Osteoblast (primary cell): ENCODE measurements around the gene FOXN3. TPM values are rescaled to one million over a fixed set of nuclear protein-coding genes. Genes with fewer than 3 reads are reported as not detected.

Source experiments
- DNase-seq: peaks from one replicate; pipeline ENCODE4 v3.0.0; 2011; ENCODE audit warnings: low spot score, mixed read lengths; ENCODE audit not compliant: insufficient read length; ENCODE audit errors: missing footprints
- H2AFZ ChIP-seq: 2 replicates; pipeline ENCODE4 v1.6.0; 2011; ENCODE audit warnings: mild to moderate bottlenecking, low read length
- H3K27ac ChIP-seq: 2 replicates; pipeline ENCODE4 v1.5.1; 2011; ENCODE audit warnings: mild to moderate bottlenecking, low read depth, low read length, moderate library complexity
- H3K27me3 ChIP-seq: 2 replicates; pipeline ENCODE4 v1.6.0; 2012; ENCODE audit warnings: mild to moderate bottlenecking, control low read depth, inconsistent platforms, low read length, moderate library complexity; ENCODE audit not compliant: insufficient read depth
- H3K36me3 ChIP-seq: 2 replicates; pipeline ENCODE4 v1.5.1; 2011; ENCODE audit warnings: mild to moderate bottlenecking, low read length, control low read depth, moderate library complexity; ENCODE audit not compliant: insufficient read depth
- H3K4me1 ChIP-seq: 2 replicates; pipeline ENCODE4 v1.5.1; 2011; ENCODE audit warnings: mild to moderate bottlenecking, low read length, control low read depth, moderate library complexity; ENCODE audit not compliant: insufficient read depth
- H3K4me2 ChIP-seq: 2 replicates; pipeline ENCODE4 v1.6.0; 2011; ENCODE audit warnings: mild to moderate bottlenecking, low read length; ENCODE audit not compliant: insufficient read depth
- H3K4me3 ChIP-seq: fragments of 200-600 bp; sonication (generic); 3 replicates; pipeline ENCODE4 v1.5.1; 2012; ENCODE audit warnings: mild to moderate bottlenecking, low read length, inconsistent platforms; ENCODE audit not compliant: insufficient read depth
- H3K79me2 ChIP-seq: 2 replicates; pipeline ENCODE4 v1.6.0; 2012; ENCODE audit warnings: mild to moderate bottlenecking, low read length, control low read depth, inconsistent platforms; ENCODE audit not compliant: insufficient read depth
- H3K9me3 ChIP-seq: 2 replicates; pipeline ENCODE4 v1.5.1; 2011; ENCODE audit warnings: low read depth, low read length, control low read depth
- H4K20me1 ChIP-seq: 2 replicates; pipeline ENCODE4 v1.6.0; 2012; ENCODE audit warnings: mild to moderate bottlenecking, low read length, control low read depth; ENCODE audit not compliant: insufficient read depth
- CTCF ChIP-seq: IDR thresholded peaks from 2 replicates; pipeline ENCODE4 v1.5.1; 2011; ENCODE audit warnings: mild to moderate bottlenecking, low read depth, low read length, moderate library complexity; ENCODE audit errors: extremely low read depth
- total RNA-seq: library from RNA; depleted of rRNA; stranded (reverse); fragments of >200 nt; gene quantifications from 2 replicates; pipeline ENCODE4 v1.2.3, GENCODE V29; 2012

The FOXN3 gene
- total RNA-seq, 1 donor = 49.9 TPM

DNA sequence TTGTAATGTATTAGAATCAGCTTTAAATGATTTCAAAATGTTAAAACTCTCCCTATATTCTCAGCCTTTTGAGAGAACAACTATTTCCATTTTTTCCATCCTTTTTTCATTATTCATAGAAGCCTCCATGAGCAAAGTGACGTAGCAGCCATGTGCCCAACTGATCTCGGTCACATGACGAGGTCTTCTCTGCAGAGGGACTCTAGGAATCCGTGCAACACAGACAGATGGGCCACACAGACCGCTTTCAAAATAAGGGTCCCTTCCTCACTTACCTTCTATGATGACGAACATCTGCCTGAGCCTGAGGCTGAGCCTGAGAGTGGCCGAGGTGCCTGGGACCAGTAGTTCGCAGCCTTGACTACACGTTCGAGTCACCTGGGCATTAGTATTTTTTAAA is 293.8 kb downstream of the FOXN3 start:
- Histone ChIP-seq H3K4me2 (no peak overlapping the region), H3K27ac (no peak overlapping the region), H4K20me1 (no peaks in the 10 kb centered on the region), H3K4me3 (no peak overlapping the region), H2AFZ (no peak overlapping the region), H3K27me3 (peaks cover 8% of the 10 kb centered on the region), H3K4me1 (no peaks in the 10 kb centered on the region), H3K79me2 (no peaks in the 10 kb centered on the region), H3K36me3 (no peaks in the 10 kb centered on the region), H3K9me3 (no peaks in the 10 kb centered on the region)
- DNase-seq = no peak
- no peak for TF ChIP-seq CTCF

- Histone ChIP-seq H3K36me3 (no peaks in the 10 kb centered on the region), H3K4me3 (no peak overlapping the region), H3K4me2 (no peak overlapping the region), H3K4me1 (no peaks in the 10 kb centered on the region), H4K20me1 (no peaks in the 10 kb centered on the region), H3K27me3 (peaks cover 8% of the 10 kb centered on the region), H3K9me3 (no peaks in the 10 kb centered on the region), H2AFZ (no peak overlapping the region), H3K27ac (no peak overlapping the region), H3K79me2 (no peaks in the 10 kb centered on the region)
- peak; percentile 35 for DNase-seq
- no peak for TF ChIP-seq CTCF
Observed at GRCh38 chr14:89121968-89122620, 294.9 kb downstream of the FOXN3 start.

DNA sequence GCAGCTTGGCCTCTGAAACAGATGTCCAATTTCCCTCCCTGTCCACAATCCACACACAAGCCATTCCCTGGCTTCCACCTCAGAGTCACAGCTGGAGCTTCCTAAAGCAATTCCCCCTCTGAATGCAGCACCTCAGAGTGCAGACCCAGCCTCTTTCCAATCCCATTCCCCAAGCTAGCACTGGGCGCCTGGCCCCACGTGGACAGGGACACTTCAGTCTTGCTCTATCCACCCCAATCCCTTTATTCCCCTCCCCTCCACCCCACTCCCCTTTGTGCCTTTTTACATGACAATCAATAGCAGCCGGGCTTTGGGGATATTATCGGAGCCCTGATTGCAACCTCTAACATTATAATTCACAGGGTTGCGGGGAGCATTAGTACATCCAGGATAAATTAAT is 300.0 kb downstream of the FOXN3 start:
- Histone ChIP-seq H3K4me3 (no peak overlapping the region), H4K20me1 (no peaks in the 10 kb centered on the region), H3K27ac (no peak overlapping the region), H3K4me1 (no peaks in the 10 kb centered on the region), H3K27me3 (peaks cover 8% of the 10 kb centered on the region), H3K9me3 (no peaks in the 10 kb centered on the region), H3K79me2 (no peaks in the 10 kb centered on the region), H3K4me2 (no peak overlapping the region), H3K36me3 (no peaks in the 10 kb centered on the region), H2AFZ (no peak overlapping the region)
- TF ChIP-seq CTCF = no peak
- DNase-seq = no peak

DNA sequence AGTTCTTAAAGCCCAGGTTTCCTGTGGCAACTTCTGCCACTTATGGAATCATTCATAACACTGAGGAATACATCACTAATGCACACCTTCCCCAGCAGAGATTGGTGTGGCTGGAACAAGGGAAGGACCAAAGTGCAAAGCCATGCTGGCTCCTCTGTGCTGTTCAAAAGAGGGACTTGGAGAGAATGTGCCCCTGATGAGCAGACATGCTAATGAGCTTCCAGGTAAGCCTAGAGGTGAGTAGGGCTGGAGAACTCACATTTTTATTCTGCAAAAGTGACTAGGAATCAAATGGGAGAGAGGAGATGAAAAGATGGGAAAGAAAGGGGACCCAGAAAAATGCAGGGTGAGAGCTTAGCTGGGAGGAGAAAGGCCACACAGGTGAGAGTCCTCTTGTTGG is 302.9 kb downstream of the FOXN3 start:
- Histone ChIP-seq H3K4me1 (no peaks in the 10 kb centered on the region), H3K36me3 (no peaks in the 10 kb centered on the region), H3K27me3 (no peaks in the 10 kb centered on the region), H4K20me1 (no peaks in the 10 kb centered on the region), H3K9me3 (no peaks in the 10 kb centered on the region), H3K4me3 (no peak overlapping the region), H3K4me2 (no peak overlapping the region), H2AFZ (no peak overlapping the region), H3K79me2 (no peaks in the 10 kb centered on the region), H3K27ac (no peak overlapping the region)
- no peak for DNase-seq
- no peak for TF ChIP-seq CTCF
